GM19240 (cell line): Measurements from ENCODE around the gene RFPL2.
"Not testable (repeated sequence)": the region's sequence is repeated elsewhere in the genome, so short reads cannot be mapped to it uniquely, and the experiment has no call there.

Source experiments
- DNase-seq: peaks from one replicate; pipeline ENCODE4 v3.0.0; 2011; ENCODE audit warnings: low spot score; ENCODE audit not compliant: insufficient read length

RFPL2 gene

DNA sequence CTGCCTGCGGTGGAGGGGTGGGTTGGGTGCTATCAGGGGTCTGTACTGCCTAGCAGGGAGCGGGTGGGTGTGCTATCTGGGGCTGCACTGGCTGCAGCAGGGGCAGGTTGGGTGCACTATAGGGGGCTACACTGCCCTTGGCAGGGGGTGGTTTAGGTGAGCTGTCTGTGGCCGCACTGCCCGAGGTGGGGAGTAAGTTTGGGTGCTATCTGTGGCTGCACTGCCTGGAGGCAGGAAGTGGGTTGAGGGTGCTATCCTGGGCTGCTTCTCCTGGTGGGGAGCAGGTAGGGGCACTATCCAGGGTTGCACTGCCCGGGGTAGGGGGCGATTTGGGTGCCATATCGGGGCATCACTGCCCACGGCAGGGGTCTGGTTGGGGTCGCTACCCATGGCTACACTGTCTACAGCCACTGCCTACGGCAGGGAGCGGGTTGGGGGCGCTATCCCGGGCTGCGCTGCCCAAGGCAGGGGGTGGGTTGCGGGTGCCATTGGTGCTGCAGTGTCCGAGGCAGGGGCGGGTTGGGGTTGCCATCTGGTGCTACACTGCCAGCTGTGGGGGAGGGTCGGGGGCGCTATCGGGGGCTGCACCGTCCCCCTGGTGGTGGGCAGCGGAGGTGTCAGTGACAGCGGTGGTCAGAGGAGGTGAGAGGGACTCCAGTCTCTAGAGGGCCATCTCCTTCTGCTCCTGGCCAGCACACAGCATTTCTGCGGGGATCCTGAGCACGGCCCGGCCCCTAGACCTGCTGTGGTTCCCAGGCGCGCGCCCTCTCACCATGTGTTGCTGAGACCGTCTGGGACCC is 1.3 kb upstream of the RFPL2 start:
- DNase-seq = no peak

DNA sequence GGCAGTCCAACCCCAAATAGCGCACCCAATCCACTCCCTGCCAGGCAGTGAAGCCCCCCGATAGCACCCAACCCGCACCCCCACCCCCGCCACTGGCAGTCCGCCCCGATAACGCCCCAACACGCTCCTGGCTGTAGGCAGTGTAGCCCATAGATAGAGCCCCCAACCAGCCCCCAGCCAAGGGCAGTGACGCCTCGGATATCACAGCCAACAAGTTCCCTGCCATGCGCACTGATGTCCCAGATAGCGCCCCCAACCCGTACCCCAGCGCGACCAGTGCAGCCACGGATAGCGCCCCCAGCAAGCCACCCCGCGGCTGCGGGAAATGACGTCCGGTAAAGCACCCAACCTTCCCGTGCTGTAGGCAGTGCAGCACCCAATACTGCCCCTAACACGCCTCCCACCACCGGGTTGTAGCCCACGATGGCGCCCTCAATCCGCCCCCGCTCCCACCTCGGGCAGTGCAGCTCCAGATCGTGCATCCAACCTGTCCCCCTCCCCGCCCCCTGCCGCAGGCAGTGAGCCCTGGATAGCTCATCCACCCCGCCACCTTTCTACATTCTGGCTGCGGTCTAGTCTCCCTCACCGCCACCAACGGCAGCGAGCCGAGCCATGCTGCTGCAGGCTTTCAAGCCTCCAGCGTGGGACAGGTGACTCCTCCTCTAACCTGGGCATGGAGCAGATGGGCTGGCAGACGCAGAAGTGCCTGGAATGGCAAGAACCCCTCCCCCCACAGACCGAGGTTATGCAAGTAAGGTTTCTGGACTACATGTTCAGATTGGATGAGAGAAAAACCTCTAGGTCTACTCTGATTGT is 625 bp downstream of the RFPL2 start:
- no peak for DNase-seq

DNA sequence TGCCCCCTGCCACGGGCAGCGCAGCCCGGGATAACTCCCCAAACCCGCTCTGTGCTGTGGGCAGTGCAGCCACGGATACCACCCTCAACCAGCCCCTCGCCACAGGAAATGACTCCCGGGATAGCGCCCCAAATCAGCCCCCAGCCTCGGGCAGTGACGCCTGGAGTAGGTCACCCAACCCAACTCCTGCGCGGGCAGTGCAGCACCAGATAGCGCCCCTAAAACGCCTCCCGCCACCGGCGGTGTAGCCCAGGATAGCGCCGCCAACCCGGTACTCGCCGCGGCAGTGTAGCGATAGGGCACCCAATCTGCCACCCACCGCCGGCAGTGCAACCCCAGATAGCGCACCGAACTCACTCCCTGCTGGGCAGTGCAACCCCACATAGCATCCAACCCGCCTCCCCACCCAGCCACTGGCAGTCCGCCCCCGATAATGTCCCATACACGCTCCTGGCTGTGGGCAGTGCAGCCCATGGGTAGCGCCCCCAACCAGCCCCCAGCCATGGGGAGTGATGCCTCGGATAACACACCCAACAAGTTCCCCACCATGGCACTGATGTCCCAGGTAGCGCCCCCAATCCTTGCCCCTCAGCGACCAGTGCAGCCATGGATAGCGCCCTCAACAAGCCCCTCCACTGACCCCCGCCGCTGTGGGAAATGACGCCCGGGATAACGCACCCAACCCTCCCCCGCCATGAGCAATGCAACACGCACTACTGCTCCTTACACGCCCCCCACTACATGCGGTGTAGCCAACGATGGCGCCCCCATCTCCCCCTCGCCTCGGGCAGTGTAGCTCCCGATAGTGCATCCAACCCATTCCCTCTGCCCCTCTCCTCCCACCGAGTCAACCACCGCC is 1.5 kb downstream of the RFPL2 start:
- no peak for DNase-seq

DNA sequence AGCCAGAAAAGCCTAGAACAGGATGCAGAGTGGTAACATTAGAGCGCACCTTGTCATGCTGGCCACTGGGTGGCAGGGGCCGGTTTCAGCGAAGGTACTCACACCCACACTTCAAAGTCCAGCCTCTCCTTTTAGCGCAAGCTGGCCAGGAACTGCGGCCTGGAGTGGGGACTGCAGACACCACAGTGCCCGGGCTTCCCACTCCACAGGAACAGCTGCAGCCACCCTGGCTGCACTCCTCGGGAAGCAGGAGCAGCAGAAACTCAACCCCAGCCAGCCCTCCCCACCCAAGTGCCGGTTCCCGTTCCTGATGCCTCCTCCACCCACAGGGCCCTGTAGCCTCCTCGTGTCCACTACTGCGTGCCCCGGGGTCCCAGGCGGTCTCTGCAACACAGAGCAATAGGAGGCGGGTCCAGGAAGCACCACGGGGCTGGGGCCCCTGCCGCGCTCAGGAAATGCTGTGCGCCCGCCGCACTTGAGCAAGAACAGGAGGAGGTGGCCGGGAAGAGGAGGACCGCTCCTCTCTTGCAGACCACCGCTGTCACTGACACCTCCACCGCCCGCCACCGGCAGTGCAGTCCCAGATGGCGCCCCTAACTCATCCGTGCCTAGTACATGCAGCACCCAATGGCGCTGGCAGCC is 2.2 kb downstream of the RFPL2 start:
- DNase-seq = no peak

DNA sequence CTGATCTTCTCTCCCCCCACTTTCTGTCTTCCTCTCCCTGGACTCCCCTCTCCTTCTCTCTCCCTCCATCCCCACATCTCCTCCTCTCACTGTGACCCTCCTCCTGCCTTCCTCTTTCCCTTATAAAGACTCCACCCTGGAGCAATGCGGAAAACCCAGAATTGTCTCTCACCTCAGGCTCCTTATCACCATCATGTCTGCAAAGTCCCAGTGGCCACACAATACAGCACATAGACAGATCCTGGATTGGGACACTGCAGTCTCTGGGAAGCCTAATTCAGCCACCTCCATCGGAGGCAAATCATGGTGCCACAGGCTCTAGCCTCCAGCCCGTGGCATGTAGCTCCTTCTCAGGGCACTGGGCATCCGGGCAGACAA is 2.7 kb downstream of the RFPL2 start:
- no peak for DNase-seq

DNA sequence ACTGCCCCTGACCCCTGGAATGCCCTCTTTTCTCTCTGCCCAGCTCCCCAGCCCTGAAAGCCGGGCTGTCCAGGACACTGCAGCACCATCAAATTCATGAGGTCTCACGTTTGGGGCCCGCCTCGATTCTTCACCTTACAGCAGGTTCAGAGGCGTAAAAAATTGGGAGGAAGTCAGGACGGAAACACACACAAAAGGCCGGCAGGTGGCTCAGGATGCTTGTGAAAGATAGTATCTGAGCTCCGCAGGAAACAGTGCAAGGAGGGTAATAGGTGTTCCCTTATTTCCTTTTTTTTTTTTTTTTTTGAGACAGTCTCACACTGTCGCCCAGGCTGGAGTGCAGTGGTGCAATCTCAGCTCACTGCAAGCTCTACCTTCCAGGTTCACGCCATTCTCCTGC is 4.1 kb downstream of the RFPL2 start:
- DNase-seq = no peak

DNA sequence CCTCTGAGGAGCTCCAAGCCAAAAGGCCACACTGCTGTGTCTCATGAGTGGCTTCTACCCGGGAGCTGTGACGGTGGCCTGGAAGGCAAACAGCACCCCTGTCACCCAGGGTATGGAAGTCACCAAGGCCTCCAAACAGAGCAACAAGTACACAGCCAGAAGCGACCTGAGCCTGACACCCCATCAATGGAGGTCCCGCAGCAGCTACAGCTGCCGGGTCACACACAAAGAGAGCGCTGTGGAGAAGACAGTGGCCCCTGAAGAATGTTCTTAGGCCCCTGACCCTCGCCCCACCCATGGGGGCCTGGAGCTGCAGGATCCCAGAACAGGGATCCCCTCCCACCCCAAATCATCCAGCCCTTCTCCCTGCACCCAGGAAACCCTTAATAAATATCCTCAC is 4.9 kb downstream of the RFPL2 start:
- no peak for DNase-seq

DNA sequence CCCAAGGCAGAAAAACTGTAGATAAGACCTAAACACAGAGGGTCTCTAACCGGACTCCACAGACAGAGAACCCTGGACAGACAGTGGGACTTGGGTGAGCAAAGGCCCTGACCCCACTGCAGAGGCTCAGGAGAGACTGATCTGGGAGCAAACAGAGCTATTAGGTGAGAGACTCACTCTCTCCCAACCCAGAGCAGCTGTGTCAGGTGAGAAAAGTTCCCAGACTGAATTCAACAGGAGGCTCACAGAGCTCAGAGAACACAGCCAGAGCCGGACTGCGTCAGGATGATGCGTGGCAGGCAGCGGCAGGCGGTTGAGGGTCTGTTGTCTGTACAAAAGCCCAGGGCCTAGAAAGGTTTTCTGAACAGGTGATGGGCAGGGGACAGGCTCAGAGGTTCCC is 5.5 kb downstream of the RFPL2 start:
- DNase-seq = no peak

DNA sequence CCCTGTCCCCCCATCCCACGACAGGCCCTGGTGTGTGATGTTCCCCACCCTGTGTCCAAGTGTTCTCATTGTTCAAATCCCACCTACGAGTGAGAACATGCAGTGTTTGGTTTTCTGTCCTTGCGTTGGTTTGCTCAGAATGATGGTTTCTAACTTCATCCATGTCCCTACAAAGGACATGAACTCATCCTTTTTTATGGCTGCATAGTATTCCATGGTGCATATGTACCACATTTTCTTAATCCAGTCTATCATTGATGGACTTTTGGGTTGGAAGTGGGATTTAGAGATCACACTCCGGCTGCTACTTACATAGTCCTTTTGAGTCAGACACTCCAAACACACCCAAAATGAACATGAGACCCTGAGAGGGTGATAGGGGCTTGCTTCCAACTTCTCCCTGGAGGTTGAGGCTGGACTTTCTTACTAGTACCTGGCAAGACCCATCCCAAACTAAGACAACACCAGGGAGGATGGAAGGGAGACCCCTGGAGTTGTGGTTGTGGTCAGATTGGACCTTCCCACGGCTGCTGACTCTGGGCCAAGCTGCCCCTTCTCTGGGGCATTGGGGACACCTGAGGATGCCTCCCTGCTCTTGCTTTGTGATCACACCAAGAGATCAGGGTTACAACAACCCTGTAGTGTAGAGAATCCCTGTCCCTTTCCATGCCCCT is 7.2 kb downstream of the RFPL2 start:
- DNase-seq = not testable (repeated sequence)

DNA sequence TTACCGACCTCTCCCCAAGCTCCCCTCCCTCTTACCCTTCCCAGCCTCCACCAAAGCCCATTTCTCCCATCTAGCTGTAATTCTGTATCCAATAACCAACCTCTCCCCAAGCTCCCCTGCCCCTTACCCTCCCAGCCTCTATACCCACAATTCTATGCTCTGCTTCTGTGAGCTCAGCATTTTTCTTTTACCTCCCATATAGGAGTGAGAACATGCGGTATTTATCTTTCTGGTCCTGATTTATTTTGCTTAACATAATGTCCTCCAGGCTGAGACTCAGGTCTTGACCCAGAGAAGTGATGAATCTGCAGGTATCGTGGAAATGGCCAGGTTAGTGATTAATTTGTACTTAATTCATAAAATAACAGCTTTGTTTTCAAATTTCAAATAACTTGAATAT is 9.0 kb downstream of the RFPL2 start:
- DNase-seq = not testable (repeated sequence)

DNA sequence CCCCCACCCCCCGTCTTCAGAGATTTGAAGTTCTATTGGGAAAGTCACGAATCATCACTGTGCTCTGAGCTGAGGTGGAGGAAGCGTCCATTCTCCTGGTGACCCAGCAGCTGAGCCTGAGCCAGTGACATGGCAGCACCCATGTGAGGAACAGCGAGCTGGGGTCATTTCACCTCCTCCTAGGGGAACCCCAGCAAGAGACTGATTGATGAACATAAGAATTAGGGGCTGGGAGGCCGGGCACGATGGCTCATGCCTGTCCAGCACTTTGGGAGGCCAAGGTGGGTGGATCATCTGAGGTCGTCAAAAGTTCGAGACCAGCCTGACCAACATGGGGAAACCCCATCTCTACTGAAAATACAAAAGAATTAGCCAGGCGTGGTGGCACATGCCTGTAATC is 11.5 kb downstream of the RFPL2 start:
- not testable (repeated sequence) for DNase-seq

DNA sequence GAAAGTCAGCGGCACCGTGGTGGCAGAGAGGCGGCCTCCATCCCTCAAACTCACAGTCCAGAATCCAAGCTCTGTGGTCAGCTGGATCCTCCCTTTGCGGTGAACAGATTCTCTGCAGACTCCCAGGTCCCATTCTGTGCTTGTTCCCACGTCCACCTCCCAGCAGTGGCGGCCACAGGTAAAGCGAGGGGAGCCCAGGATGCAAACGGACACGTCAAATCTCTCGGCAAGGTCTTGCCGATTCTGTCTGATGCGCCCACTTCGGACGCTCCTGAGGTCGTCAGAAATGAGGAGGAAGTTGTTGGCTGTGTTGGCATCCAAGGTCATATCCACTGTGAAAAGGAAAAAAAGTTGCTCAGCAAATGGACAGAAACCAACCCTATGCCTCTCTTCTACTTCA is 13.9 kb downstream of the RFPL2 start:
- not testable (repeated sequence) for DNase-seq

DNA sequence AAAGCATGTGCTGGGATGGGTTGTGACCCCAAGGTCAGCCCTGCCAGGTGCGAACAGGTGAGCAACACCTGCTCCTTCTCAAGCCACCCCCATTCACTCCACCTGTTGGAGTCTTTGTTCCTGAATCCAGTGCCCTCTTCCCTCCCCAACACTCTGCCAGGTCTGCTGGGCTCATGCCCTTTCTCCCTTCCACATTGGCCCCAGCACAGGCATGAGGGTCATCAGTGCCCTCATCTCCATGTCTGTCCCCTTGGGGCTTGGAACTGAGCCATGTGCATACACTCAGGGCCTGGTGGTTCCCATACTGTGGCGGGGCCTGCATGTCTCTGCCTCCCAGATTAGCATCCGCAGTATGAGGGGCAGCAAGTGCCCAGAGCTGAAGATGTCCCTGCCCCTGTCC is 19.1 kb downstream of the RFPL2 start:
- DNase-seq = no peak

DNA sequence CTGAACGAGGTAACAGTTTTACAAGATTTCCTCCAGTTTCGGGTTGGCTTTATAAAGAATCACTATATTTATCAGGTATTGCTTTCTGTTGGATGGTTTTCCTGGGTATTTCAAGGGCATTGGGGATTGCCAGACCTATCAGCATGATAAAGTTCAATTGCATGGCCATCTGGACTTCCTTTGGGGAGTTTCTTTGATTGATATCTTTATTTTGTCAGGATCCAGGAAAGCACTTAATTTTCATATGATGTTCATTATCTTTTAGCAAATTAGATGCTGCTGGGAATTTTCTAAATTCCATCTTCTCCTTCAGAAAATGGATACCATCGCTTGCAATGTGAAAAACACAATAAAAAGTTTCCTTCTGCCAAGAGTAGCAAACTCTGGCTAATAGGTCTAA is 21.2 kb downstream of the RFPL2 start:
- DNase-seq = no peak

DNA sequence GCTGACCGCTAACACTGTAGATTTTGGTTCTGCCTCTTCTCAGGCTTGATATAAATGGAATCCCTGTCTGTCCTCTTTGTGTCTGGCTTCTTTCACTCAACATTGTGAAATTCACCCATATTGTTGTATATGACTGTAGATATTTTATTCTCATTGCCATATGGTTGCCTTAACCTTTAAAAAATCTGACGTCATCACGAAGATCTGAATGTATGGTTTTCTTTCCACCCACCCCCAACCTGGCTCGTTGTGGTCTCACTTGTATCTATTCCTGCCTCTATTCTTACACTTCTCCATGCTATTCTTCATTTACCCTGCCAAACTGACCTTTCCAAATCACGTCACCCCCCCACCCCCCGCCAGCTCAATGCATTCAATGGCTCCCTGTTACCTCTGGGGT is 23.8 kb downstream of the RFPL2 start:
- no peak for DNase-seq

DNA sequence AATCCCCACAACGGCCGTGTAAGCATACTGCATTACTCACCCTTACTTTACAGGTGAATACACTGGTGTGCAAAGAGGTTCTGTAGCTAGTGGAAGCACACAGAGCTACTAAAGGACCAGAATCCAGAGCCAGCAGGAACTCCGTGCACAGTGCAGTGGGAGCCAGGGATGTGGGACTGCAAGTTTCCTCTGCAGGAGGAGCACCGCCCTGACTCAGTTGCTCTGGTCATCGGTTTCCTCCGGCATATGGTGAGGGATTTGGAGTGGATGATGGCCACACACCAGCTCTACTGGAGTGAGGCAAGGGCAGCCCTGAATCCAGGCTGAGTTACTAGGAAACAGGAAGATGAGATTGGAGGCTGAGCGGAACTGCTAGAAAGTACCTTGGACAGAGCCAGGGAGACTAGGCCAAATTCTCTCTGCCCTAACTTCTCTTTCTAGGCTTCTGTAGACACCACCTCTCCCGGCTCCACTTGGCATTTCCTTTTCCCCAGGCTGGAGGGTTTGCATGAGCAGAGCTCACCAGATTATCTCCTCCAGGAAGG is 27.6 kb downstream of the RFPL2 start:
- no peak for DNase-seq

DNA sequence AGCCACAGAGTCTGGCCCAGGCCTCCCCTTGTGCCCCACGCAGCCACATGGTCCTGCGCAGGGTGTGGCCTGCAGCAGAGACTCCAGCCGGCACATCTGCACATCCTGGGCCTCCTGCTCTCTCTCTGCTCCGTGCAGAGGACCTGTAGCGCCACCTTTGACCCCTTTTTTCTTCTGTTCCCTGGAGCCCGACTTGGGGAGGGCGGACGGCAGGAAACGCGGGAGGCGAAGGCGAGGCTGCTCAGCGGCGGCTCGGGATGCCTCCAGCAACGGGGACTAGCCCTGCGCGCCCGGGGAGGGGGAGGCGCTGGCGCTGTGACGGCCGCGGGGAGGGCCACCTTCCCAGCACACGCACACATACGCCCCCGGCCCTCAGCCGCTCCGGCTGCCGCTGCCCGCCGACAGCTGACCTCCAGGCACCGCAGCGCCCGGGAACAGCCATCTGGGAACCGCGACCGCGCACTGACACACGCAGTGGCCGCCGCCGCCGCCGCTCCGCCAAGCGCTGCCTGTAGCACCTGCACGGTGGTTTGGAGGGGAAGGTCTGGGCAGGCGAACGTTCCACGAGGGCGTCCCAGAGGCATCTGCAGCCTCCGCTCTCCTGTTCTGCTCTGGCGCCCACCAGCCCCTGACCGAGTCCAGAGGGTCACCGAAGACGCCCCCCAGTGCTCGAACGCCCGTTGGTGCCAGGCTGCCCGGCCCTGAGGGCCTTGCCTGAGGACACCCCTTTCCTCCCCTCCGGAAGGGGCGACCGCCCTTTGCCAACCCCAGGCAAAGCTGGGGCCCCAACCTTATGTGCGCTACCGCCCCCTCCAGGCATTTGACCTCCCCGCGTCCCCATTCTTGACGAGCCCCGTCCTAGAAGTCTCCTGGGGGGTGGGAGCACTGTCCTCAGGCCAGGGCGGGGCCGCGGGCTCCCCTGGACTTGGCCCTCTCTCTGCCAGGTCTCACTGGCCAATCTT is 28.9 kb downstream of the RFPL2 start:
- DNase-seq = no peak

DNA sequence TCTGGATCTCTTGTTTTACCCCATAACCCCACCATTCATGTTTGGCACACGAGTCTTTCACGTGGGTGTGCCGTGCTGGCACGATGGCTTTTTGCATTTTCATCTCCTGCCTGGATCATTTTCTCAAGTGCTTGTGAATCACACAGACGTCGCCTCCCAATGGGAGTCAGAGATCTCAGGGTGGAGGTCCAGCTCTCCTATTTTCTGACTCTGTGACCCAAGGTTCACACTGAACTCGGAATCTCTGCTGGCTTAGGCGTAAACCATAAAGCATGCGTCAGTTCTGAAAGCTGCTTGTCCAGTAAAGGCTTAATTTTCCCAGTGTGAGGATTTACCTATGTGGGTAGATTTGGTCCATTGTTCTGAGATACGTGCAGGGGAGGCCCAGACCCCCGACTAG is 29.8 kb downstream of the RFPL2 start:
- no peak for DNase-seq

DNA sequence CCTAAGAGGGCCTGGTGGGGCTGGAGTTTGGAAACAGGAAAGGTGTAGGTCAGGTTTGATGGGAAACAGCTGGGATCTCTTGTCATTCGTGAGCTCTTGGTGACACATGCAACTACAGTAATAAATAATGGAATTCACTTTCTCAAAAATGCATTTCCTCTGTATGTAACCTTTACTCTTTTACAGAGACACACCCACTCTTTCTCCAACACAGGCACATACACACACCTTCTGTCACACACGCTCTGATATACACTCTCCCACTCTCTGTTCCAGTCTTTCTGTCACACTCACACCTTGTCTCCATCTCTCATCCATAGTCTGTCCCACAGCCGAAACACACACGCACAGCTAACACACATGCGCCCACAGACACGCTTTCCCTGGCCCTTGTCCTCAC is 39.2 kb downstream of the RFPL2 start:
- no peak for DNase-seq
